Measurements from ENCODE around the gene SLC1A7.

The SLC1A7 gene

GRCh38 chr1:53107570-53108322 is 34.7 kb downstream of the SLC1A7 start:
- ChIA-PET POLR2A (no interaction called here), CTCF (no interaction called here)
- DNase-seq (ENCODE audit: extremely low spot score), result no peak
- TF ChIP-seq ARNT (IDR thresholded peaks at IDR 0.05) (no peak), FOXM1 (IDR thresholded peaks at IDR 0.05; ENCODE audit: borderline replicate concordance) (no peak), SP1 (IDR thresholded peaks at IDR 0.05) (no peak)

- TF ChIP-seq FOXM1 (IDR thresholded peaks at IDR 0.05; ENCODE audit: borderline replicate concordance), result no peak
- TF ChIP-seq L3MBTL2 (conservative IDR thresholded peaks at IDR 0.05), result no peak
- no peak for TF ChIP-seq FOXA1 (IDR thresholded peaks at IDR 0.05)
- no peak for TF ChIP-seq SP1 (IDR thresholded peaks at IDR 0.05)
- no peak for TF ChIP-seq BHLHE40 (IDR thresholded peaks at IDR 0.05; ENCODE audit: borderline replicate concordance)
- TF ChIP-seq CTBP1 (IDR thresholded peaks at IDR 0.05; ENCODE audit: borderline replicate concordance), result no peak
- no peak for TF ChIP-seq NFRKB (IDR thresholded peaks at IDR 0.05)
- TF ChIP-seq SUZ12 (IDR thresholded peaks at IDR 0.05), result no peak
- TF ChIP-seq ELF4 (IDR thresholded peaks at IDR 0.05), result no peak
- no peak for TF ChIP-seq FOXK2 (IDR thresholded peaks at IDR 0.05)
- TF ChIP-seq LEF1 (IDR thresholded peaks at IDR 0.05; ENCODE audit: borderline replicate concordance), result no peak
- no peak for TF ChIP-seq ARNT (IDR thresholded peaks at IDR 0.05)
- TF ChIP-seq PKNOX1 (IDR thresholded peaks at IDR 0.05), result no peak
- no peak for TF ChIP-seq TARDBP (IDR thresholded peaks at IDR 0.05)
- no peak for TF ChIP-seq HDGF (IDR thresholded peaks at IDR 0.05; ENCODE audit: borderline replicate concordance)
- no peak for TF ChIP-seq ZNF384 (IDR thresholded peaks at IDR 0.05)
- POLR2A ChIA-PET, result no interaction called here
- CTCF ChIA-PET, result no interaction called here
- no peak for DNase-seq (ENCODE audit: extremely low spot score)
Measured at GRCh38 chr1:53107090-53107489, 35.3 kb downstream of the SLC1A7 start.

- CTCF ChIA-PET, result no interaction called here
- TF ChIP-seq NFRKB (IDR thresholded peaks at IDR 0.05) (no peak), BHLHE40 (IDR thresholded peaks at IDR 0.05; ENCODE audit: borderline replicate concordance) (no peak), ZNF384 (IDR thresholded peaks at IDR 0.05) (no peak), HDGF (IDR thresholded peaks at IDR 0.05; ENCODE audit: borderline replicate concordance) (no peak), PKNOX1 (IDR thresholded peaks at IDR 0.05) (no peak), ELF4 (IDR thresholded peaks at IDR 0.05) (no peak), FOXK2 (IDR thresholded peaks at IDR 0.05) (no peak), FOXA1 (IDR thresholded peaks at IDR 0.05) (no peak), ARNT (IDR thresholded peaks at IDR 0.05) (no peak), SUZ12 (IDR thresholded peaks at IDR 0.05) (no peak), SP1 (IDR thresholded peaks at IDR 0.05) (no peak), L3MBTL2 (conservative IDR thresholded peaks at IDR 0.05) (no peak), LEF1 (IDR thresholded peaks at IDR 0.05; ENCODE audit: borderline replicate concordance) (no peak), TARDBP (IDR thresholded peaks at IDR 0.05) (no peak), CTBP1 (IDR thresholded peaks at IDR 0.05; ENCODE audit: borderline replicate concordance) (no peak), FOXM1 (IDR thresholded peaks at IDR 0.05; ENCODE audit: borderline replicate concordance) (no peak)
- DNase-seq (ENCODE audit: extremely low spot score), result no peak
- POLR2A ChIA-PET, result no interaction called here
Measured at GRCh38 chr1:53104289-53104913, 38.0 kb downstream of the SLC1A7 start.

GRCh38 chr1:53094533-53094919 is 47.9 kb downstream of the SLC1A7 start:
- TF ChIP-seq HDGF (IDR thresholded peaks at IDR 0.05; ENCODE audit: borderline replicate concordance), result no peak
- TF ChIP-seq FOXA1 (IDR thresholded peaks at IDR 0.05), result no peak
- TF ChIP-seq SUZ12 (IDR thresholded peaks at IDR 0.05), result no peak
- no peak for TF ChIP-seq CTBP1 (IDR thresholded peaks at IDR 0.05; ENCODE audit: borderline replicate concordance)
- TF ChIP-seq ZNF384 (IDR thresholded peaks at IDR 0.05), result no peak
- no peak for TF ChIP-seq SP1 (IDR thresholded peaks at IDR 0.05)
- no peak for TF ChIP-seq TARDBP (IDR thresholded peaks at IDR 0.05)
- TF ChIP-seq FOXM1 (IDR thresholded peaks at IDR 0.05; ENCODE audit: borderline replicate concordance), result no peak
- TF ChIP-seq FOXK2 (IDR thresholded peaks at IDR 0.05), result no peak
- TF ChIP-seq ARNT (IDR thresholded peaks at IDR 0.05), result no peak
- TF ChIP-seq BHLHE40 (IDR thresholded peaks at IDR 0.05; ENCODE audit: borderline replicate concordance), result no peak
- TF ChIP-seq LEF1 (IDR thresholded peaks at IDR 0.05; ENCODE audit: borderline replicate concordance), result no peak
- no peak for TF ChIP-seq ELF4 (IDR thresholded peaks at IDR 0.05)
- TF ChIP-seq NFRKB (IDR thresholded peaks at IDR 0.05), result no peak
- TF ChIP-seq L3MBTL2 (conservative IDR thresholded peaks at IDR 0.05), result no peak
- no peak for TF ChIP-seq PKNOX1 (IDR thresholded peaks at IDR 0.05)
- POLR2A ChIA-PET, result no interaction called here
- no peak for DNase-seq (ENCODE audit: extremely low spot score)
- CTCF ChIA-PET, result no interaction called here

- CTCF ChIA-PET, result no interaction called here
Measured at GRCh38 chr1:53093778-53094532, 48.5 kb downstream of the SLC1A7 start.

More at GRCh38 chr1:53093778-53094532, 48.5 kb downstream of the SLC1A7 start:
- no peak for DNase-seq (ENCODE audit: extremely low spot score)
- TF ChIP-seq PKNOX1 (IDR thresholded peaks at IDR 0.05) (no peak), FOXM1 (IDR thresholded peaks at IDR 0.05; ENCODE audit: borderline replicate concordance) (no peak), TARDBP (IDR thresholded peaks at IDR 0.05) (no peak), ELF4 (IDR thresholded peaks at IDR 0.05) (no peak), NFRKB (IDR thresholded peaks at IDR 0.05) (no peak), SUZ12 (IDR thresholded peaks at IDR 0.05) (no peak), BHLHE40 (IDR thresholded peaks at IDR 0.05; ENCODE audit: borderline replicate concordance) (no peak), FOXK2 (IDR thresholded peaks at IDR 0.05) (no peak), ZNF384 (IDR thresholded peaks at IDR 0.05) (no peak), SP1 (IDR thresholded peaks at IDR 0.05) (no peak), CTBP1 (IDR thresholded peaks at IDR 0.05; ENCODE audit: borderline replicate concordance) (no peak), HDGF (IDR thresholded peaks at IDR 0.05; ENCODE audit: borderline replicate concordance) (no peak), L3MBTL2 (conservative IDR thresholded peaks at IDR 0.05) (no peak), FOXA1 (IDR thresholded peaks at IDR 0.05) (no peak), ARNT (IDR thresholded peaks at IDR 0.05) (no peak), LEF1 (IDR thresholded peaks at IDR 0.05; ENCODE audit: borderline replicate concordance) (no peak)
- POLR2A ChIA-PET, result no interaction called here

Data from HEK293T (cell line).